IMR-90 (cell line): ENCODE results near the gene ELFN1. TPM values are rescaled to one million over a fixed set of nuclear protein-coding genes. Genes with fewer than 3 reads are reported as not detected.

Source experiments
- ATAC-seq: fragments of 200-7000 bp; cut with Tn5 transposase; 2 replicates; pipeline ENCODE4 v1.9.1; 2020; ENCODE audit warnings: low read depth, mild to moderate bottlenecking, moderate library complexity
- BruUV-seq: library from RNA; stranded (reverse); fragments of 400-500 nt; replicated peaks from 2 replicates; lab custom pipeline; 2021; lab: Mats Ljungman, UMichigan
- CTCF ChIA-PET: fragments of 300-600 bp; formaldehyde crosslinking; extraction: SDS; loops from one replicate; lab custom pipeline; 2021; ENCODE audit warnings: antibody characterized with exemption; lab: Yijun Ruan, JAX
- POLR2A ChIA-PET: fragments of 300-600 bp; sonication (Branson Sonifier 250); formaldehyde crosslinking; loops from one replicate; lab custom pipeline; 2022; ENCODE audit warnings: antibody characterized with exemption; ENCODE audit not compliant: unreplicated experiment; lab: Charles Lee
- DNase-seq: peaks from one replicate; pipeline ENCODE4 v3.0.0; 2013
- H2AFZ ChIP-seq: replicated peaks from 2 replicates; pipeline ENCODE3; 2013; ENCODE audit warnings: low read length, mild to moderate bottlenecking; ENCODE audit not compliant: poor library complexity
- H2AK5ac ChIP-seq: 2 replicates; pipeline ENCODE4 v1.6.1; 2013; ENCODE audit warnings: low read depth, low read length, inconsistent platforms
- H2AK9ac ChIP-seq: replicated peaks from 2 replicates; pipeline ENCODE3; 2013; ENCODE audit warnings: mild to moderate bottlenecking, low read depth, low read length, moderate library complexity; ENCODE audit not compliant: poor library complexity
- H2BK120ac ChIP-seq: 2 replicates; pipeline ENCODE4 v1.6.1; 2013; ENCODE audit warnings: low read depth, low read length, inconsistent platforms
- H2BK15ac ChIP-seq: 3 replicates; pipeline ENCODE4 v1.6.1; 2013; ENCODE audit warnings: low read depth, low read length, inconsistent platforms
- H2BK20ac ChIP-seq: 2 replicates; pipeline ENCODE4 v1.6.1; 2013; ENCODE audit warnings: low read depth, mild to moderate bottlenecking, inconsistent platforms, low read length, moderate library complexity
- H2BK5ac ChIP-seq: 2 replicates; pipeline ENCODE4 v1.6.1; 2013; ENCODE audit warnings: mild to moderate bottlenecking, low read depth, low read length, inconsistent platforms; ENCODE audit not compliant: poor library complexity, severe bottlenecking
- H3K14ac ChIP-seq: replicated peaks from 2 replicates; pipeline ENCODE4 v1.6.1; 2013; ENCODE audit warnings: low read depth, low read length, inconsistent platforms
- H3K18ac ChIP-seq: 2 replicates; pipeline ENCODE4 v1.6.1; 2013; ENCODE audit warnings: low read depth, low read length, control low read depth
- H3K23ac ChIP-seq: 2 replicates; pipeline ENCODE4 v1.6.1; 2013; ENCODE audit warnings: low read depth, low read length, inconsistent platforms
- H3K27ac ChIP-seq: 2 replicates; pipeline ENCODE4 v1.5.1; 2013; ENCODE audit warnings: mild to moderate bottlenecking, control low read depth, low read length; ENCODE audit not compliant: insufficient read depth
- H3K27me3 ChIP-seq: 2 replicates; pipeline ENCODE4 v1.6.1; 2013; ENCODE audit warnings: low read length; ENCODE audit not compliant: control insufficient read depth, insufficient read depth
- H3K36me3 ChIP-seq: 2 replicates; pipeline ENCODE4 v1.6.1; 2013; ENCODE audit warnings: low read length, mixed read lengths; ENCODE audit not compliant: control insufficient read depth, insufficient read depth
- H3K4ac ChIP-seq: 2 replicates; pipeline ENCODE4 v1.6.1; 2013; ENCODE audit warnings: low read depth, low read length, inconsistent platforms
- H3K4me1 ChIP-seq: 2 replicates; pipeline ENCODE4 v1.6.1; 2013; ENCODE audit warnings: low read length, mixed read lengths; ENCODE audit not compliant: control insufficient read depth, insufficient read depth
- H3K4me2 ChIP-seq: 2 replicates; pipeline ENCODE4 v1.6.1; 2013; ENCODE audit warnings: low read depth, mild to moderate bottlenecking, control low read depth, low read length, moderate library complexity
- H3K4me3 ChIP-seq: 2 replicates; pipeline ENCODE4 v1.5.1; 2013; ENCODE audit warnings: low read depth, mild to moderate bottlenecking, control low read depth, low read length, moderate library complexity; ENCODE audit not compliant: insufficient read depth
- H3K56ac ChIP-seq: 2 replicates; pipeline ENCODE4 v1.6.1; 2013; ENCODE audit warnings: low read length, inconsistent platforms; ENCODE audit not compliant: insufficient read depth; ENCODE audit errors: extremely low read depth
- H3K79me1 ChIP-seq, 2 experiments: 2 replicates each; pipeline ENCODE4 v1.6.1; 2013; ENCODE audit warnings: low read length in 2 of 2, inconsistent platforms in 1 of 2, low read depth in 1 of 2
- H3K9ac ChIP-seq: 2 replicates; pipeline ENCODE4 v1.6.1; 2013; ENCODE audit warnings: low read depth, low read length, control low read depth
- H3K9me1 ChIP-seq: 2 replicates; pipeline ENCODE4 v1.6.1; 2013; ENCODE audit warnings: low read length, inconsistent platforms; ENCODE audit not compliant: insufficient read depth
- H3K9me3 ChIP-seq: 2 replicates; pipeline ENCODE4 v1.6.1; 2013; ENCODE audit warnings: low read length; ENCODE audit not compliant: control insufficient read depth, insufficient read depth
- H4K20me1 ChIP-seq: 2 replicates; pipeline ENCODE4 v1.6.1; 2013; ENCODE audit warnings: low read length, inconsistent platforms; ENCODE audit not compliant: insufficient read depth
- H4K5ac ChIP-seq: 2 replicates; pipeline ENCODE4 v1.6.1; 2013; ENCODE audit warnings: mild to moderate bottlenecking, low read depth, low read length, control low read depth
- H4K8ac ChIP-seq, 2 experiments: 2 replicates each; pipeline ENCODE4 v1.6.1; 2013; ENCODE audit warnings: low read depth in 2 of 2, low read length in 2 of 2, control low read depth in 1 of 2, inconsistent platforms in 1 of 2
- H4K91ac ChIP-seq: 2 replicates; pipeline ENCODE4 v1.6.1; 2013; ENCODE audit warnings: low read depth, low read length, inconsistent platforms; ENCODE audit not compliant: insufficient read depth
- CHD1 ChIP-seq: IDR thresholded peaks from 2 replicates; pipeline ENCODE4 v1.6.1; 2012; ENCODE audit warnings: low read depth, low read length, improper control_type of control experiment
- MXI1 ChIP-seq: IDR thresholded peaks from 2 replicates; pipeline ENCODE4 v1.6.1; 2012; ENCODE audit warnings: low read depth, mild to moderate bottlenecking, low read length, moderate library complexity, borderline replicate concordance
- NFE2L2 ChIP-seq: fragments of 150-350 bp; IDR thresholded peaks from 2 replicates; pipeline ENCODE4 v1.6.1; 2016; ENCODE audit warnings: low read depth, mild to moderate bottlenecking, low read length
- RAD21 ChIP-seq: IDR thresholded peaks from 2 replicates; pipeline ENCODE4 v1.6.1; 2012; ENCODE audit warnings: low read length, improper control_type of control experiment
- RCOR1 ChIP-seq: IDR thresholded peaks from 2 replicates; pipeline ENCODE4 v1.6.1; 2012; ENCODE audit warnings: mild to moderate bottlenecking, low read length, improper control_type of control experiment; ENCODE audit not compliant: insufficient replicate concordance
- WGBS, 2 experiments: methylation state at CpG; one replicate each; pipeline versions ENCODE4 v1.1.5 to v1.1.7; 2013; ENCODE audit warnings: missing lambda C conversion rate in 2 of 2; ENCODE audit not compliant: insufficient read length in 1 of 2; ENCODE audit errors: extremely low coverage in 2 of 2; 5-methylcytosine and 5-hydroxymethylcytosine counted together
- dilution Hi-C: fragments of 300-500 bp; cut with HindIII; formaldehyde crosslinking; loops from one replicate; pipeline ENCODE4 v1.14.3; 2018; ENCODE audit warnings: low sequenced_read_pairs; ENCODE audit not compliant: unreplicated experiment
- in situ Hi-C: fragments of 300-500 bp; cut with MboI; formaldehyde crosslinking; loops from 3 replicates; pipeline ENCODE4 v1.14.3; 2019; ENCODE audit warnings: low sequenced_read_pairs, inconsistent platforms, mixed read lengths
- intact Hi-C: fragments of 100-400 bp; cut with micrococcal nuclease; formaldehyde crosslinking; loops from 2 replicates; pipeline ENCODE4 v1.10.0; 2022
- polyA plus RNA-seq, 3 experiments: library from polyadenylated mRNA; depleted of rRNA; stranded (reverse); fragments of >200 nt; gene quantifications; 2 replicates each; pipeline ENCODE4 v1.2.3, GENCODE V29; 2012; ENCODE audit warnings: low replicate concordance in 1 of 3
- total RNA-seq: library from RNA; depleted of rRNA; stranded (reverse); fragments of >200 nt; gene quantifications from 2 replicates; pipeline ENCODE4 v1.2.3, GENCODE V29; 2012
- TF ChIP-seq, protein P1 (sequence below): conservative IDR thresholded peaks from 2 replicates; pipeline ENCODE4 v1.5.1; 2012; ENCODE audit warnings: mild to moderate bottlenecking, low read depth, low read length, improper control_type of control experiment
- TF ChIP-seq, protein P2 (sequence below): fragments of 150-350 bp; IDR thresholded peaks from 2 replicates; pipeline ENCODE4 v1.6.1; 2016; ENCODE audit warnings: low read depth, mild to moderate bottlenecking, low read length, moderate library complexity, borderline replicate concordance

ELFN1 gene
- total and polyA plus RNA-seq, 2 of the 4 experiments (the other 2 are of a cell fraction), result 1.6 to 5.2 TPM

DNA sequence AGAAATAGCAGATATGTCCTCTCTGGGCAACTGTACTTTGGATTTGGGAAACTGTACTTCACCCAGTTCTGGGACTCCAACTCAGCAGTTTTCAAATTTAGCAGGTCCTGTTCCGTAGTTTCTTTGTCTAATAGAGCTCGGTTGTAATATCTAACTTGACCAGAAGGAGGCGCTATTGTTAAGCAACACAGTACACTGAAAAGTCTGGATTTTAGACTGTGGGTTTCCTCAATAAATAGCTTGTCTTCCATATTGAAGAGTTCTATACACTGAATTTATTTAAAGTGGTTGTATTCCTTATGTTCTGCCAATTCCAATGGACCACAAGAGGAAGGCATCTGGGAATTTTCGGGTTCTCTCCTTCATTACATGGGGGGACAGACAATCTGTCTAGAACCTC is 39.8 kb downstream of the ELFN1 start:
- no TSS peak for BruUV-seq
- CTCF ChIA-PET, result no interaction called here

More for the DNA sequence above, 39.8 kb downstream of the ELFN1 start:
- Histone ChIP-seq H3K18ac (no peak overlapping the region), H3K79me1 (no peaks in the 10 kb centered on the region; a peak in 1 of 4 replicates), H3K9me1 (peaks cover 3% of the 10 kb centered on the region; the same call in 1 of the 2 replicates), H3K36me3 (no peaks in the 10 kb centered on the region), H2BK5ac (no peak overlapping the region), H2AK9ac (no peak overlapping the region), H2AK5ac (no peak overlapping the region), H3K4ac (no peak overlapping the region), H2BK15ac (no peak overlapping the region), H3K4me2 (no peak overlapping the region), H2AFZ (no peak overlapping the region), H3K14ac (no peak overlapping the region), H4K91ac (no peak overlapping the region), H3K56ac (no peak overlapping the region), H3K9me3 (peaks cover 9% of the 10 kb centered on the region), H3K9ac (no peak overlapping the region), H3K23ac (no peak overlapping the region), H4K5ac (no peak overlapping the region), H2BK120ac (no peak overlapping the region), H2BK20ac (no peak overlapping the region), H4K8ac (no peak overlapping the region), H3K27me3 (peaks cover 2% of the 10 kb centered on the region; the same call in 1 of the 2 replicates), H3K4me1 (no peaks in the 10 kb centered on the region), H4K20me1 (peaks cover 3% of the 10 kb centered on the region; the same call in 1 of the 2 replicates), H3K4me3 (no peak overlapping the region), H3K27ac (no peak overlapping the region)
- TF ChIP-seq MXI1 (no peak), RCOR1 (no peak), RAD21 (0 out of 2 replicates have a peak, but pooled peaks have one; percentile 8), CHD1 (no peak), NFE2L2 (no peak)
- TF ChIP-seq, protein P1, sequence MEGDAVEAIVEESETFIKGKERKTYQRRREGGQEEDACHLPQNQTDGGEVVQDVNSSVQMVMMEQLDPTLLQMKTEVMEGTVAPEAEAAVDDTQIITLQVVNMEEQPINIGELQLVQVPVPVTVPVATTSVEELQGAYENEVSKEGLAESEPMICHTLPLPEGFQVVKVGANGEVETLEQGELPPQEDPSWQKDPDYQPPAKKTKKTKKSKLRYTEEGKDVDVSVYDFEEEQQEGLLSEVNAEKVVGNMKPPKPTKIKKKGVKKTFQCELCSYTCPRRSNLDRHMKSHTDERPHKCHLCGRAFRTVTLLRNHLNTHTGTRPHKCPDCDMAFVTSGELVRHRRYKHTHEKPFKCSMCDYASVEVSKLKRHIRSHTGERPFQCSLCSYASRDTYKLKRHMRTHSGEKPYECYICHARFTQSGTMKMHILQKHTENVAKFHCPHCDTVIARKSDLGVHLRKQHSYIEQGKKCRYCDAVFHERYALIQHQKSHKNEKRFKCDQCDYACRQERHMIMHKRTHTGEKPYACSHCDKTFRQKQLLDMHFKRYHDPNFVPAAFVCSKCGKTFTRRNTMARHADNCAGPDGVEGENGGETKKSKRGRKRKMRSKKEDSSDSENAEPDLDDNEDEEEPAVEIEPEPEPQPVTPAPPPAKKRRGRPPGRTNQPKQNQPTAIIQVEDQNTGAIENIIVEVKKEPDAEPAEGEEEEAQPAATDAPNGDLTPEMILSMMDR, result peak; percentile 26; the same call in 1 of the 2 replicates
- TF ChIP-seq, protein P2, sequence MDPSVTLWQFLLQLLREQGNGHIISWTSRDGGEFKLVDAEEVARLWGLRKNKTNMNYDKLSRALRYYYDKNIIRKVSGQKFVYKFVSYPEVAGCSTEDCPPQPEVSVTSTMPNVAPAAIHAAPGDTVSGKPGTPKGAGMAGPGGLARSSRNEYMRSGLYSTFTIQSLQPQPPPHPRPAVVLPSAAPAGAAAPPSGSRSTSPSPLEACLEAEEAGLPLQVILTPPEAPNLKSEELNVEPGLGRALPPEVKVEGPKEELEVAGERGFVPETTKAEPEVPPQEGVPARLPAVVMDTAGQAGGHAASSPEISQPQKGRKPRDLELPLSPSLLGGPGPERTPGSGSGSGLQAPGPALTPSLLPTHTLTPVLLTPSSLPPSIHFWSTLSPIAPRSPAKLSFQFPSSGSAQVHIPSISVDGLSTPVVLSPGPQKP, result no peak
- in situ Hi-C loops (no loop called here), intact Hi-C loops (no loop called here), dilution Hi-C loops (no loop called here)
- DNase-seq (no peak), ATAC-seq (no peak)
- POLR2A ChIA-PET, result no interaction called here
- WGBS, 2 experiments, result no CpG with 5 or more reads among the region's 4 CpGs
